ENCODE results near the gene MET.
"Not testable (repeated sequence)": the region's sequence is repeated elsewhere in the genome, so short reads cannot be mapped to it uniquely, and the experiment has no call there.

The MET gene

DNA sequence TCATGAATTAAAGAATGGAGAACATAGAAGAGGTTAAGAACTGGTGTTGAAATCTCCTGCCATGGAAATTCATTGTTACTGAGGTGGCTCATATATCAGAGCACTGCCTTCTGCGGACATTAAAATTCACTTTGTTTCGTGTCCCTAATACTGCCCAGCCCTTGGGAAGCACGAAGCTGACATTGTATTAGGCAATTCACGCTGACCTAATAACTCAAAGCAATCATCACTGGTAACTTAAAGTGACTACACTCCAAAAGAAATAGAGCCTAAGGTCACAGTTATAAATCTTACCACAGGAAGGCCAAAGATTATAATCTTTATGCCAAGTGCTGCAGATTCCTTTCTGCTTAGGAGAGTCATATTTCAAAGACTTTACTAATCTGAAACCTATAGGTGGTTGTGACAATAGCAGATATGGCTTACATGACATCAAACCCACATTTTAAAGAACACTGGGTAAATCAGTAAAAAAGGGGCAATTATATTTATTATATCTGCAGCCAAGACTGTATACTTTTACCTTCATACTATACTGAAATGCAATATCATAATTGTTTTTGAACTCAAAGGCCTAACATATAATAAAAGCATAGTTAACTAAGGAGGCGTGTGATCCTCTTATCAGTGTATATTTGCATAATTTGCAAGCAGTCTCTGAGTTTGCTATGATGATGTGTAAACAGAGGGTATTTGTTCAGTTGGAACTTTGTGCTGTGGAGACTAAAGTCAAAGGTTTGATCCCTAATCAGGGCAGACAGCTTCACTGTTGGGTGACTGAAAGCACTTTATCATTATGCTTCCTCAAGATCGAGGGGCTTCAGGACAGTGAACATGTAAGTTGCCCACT is 138.5 kb downstream of the MET start:
- no peak for DNase-seq (ENCODE audit: low spot score)

DNA sequence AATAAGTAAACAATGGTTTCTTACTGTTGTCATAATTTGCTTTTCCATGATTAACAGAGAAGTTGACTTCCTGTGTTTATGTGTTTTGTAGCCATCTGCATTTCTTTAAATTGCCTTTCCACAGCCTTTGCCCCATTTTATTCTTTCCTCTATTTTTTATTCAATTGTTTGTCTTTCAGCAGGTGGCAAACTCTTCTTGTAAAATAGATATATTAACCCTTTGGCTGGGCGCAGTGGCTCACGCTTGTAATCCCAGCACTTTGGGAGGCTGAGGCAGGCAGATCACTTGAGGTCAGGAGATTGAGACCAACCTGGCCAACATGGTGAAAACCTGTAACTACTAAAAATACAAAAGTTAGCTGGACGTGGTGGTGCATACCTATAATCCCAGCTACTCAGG is 139.8 kb downstream of the MET start:
- no peak for DNase-seq (ENCODE audit: low spot score)

DNA sequence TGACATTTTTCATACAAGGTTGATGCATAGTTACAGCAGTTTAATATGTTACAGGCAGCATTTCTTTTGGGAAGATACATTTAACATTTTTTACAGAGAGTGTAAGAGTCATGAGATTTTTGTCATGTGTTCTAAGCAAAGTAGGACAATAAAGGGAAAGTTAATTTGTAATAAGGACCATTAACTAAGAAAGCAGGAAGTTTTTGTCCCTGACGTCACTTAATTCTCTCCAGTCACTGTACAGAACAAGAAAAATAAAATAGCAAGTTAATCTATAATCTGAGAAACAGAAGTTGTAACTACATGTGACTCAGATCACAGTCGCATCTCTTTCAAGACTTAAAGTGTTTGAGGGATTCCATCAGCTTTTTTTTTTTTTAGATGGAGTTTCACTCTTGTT is 140.9 kb downstream of the MET start:
- no peak for DNase-seq (ENCODE audit: low spot score)

DNA sequence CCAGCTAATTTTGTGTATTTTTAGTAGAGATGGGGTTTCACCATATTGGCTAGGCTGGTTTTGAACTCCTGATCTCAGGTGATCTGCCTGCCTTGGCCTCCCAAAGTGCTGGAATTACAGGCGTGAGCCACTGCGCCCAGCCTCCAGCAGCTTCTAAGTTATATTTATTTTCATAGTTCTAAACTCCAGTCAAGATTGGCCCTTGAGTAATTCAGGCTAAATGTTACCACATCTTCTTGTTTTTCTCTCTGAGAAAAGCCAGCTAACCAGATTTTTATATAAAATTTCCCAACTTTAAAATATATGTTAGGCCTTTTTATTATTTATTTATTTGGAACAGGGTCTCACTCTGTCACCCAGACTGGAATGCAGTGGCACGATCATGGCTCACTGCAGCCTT is 141.4 kb downstream of the MET start:
- DNase-seq (ENCODE audit: low spot score) = not testable (repeated sequence)

DNA sequence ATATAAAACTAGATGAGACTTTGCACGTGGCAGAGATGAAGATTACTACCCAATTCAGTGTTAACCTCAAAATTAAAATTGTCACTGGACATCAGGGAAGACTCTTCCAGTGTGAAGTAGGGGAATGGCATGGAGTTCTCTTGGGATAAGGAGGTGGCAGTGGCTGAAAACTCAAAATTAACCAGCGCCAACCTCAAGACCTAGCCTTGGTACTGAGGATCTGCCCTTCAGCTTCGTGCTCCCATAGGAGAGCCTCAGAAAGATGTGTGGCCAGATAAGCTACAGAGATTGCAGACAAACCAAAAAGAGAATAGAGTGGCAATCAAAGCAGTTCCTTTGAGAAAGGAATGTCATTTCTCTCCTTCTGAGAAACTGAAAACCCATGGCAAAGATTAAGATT is 143.0 kb downstream of the MET start:
- DNase-seq (ENCODE audit: low spot score) = no peak

DNA sequence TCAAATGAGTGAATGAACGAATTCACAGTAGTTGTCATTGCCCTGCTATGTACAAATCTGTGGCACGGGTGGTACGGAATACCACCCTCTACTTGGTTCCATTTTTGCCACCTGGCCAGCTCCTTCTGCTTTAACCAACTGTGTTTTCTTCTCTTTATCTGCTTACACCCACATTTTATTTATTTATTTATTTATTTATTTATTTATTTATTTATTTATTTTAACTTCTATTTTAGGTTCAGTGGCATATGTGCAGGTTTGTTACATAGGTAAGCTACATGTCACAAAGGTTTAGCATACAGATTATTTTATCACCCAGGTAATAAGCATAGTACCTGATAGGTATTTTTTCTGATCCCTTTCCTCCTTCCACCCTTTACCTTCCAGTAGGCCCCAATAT is 148.2 kb downstream of the MET start:
- DNase-seq (ENCODE audit: low spot score) = no peak

DNA sequence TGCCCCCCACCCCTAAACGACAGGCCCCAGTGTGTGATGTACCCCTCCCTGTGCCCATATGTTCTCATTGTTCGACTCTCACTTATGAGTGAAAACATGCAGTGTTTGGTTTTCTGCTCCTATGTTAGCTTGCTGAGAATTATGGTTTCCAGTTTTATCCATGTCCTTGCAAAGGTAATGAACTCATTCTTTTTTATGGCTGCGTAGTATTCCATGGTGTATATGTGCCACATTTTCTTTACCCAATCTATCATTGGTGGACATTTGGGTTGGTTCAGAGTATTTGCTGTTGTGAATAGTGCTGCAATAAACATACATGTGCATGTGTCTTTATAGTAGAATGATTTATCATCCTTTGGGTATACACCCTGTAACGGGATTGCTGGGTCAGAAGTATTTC is 149.7 kb downstream of the MET start:
- DNase-seq (ENCODE audit: low spot score) = not testable (repeated sequence)

DNA sequence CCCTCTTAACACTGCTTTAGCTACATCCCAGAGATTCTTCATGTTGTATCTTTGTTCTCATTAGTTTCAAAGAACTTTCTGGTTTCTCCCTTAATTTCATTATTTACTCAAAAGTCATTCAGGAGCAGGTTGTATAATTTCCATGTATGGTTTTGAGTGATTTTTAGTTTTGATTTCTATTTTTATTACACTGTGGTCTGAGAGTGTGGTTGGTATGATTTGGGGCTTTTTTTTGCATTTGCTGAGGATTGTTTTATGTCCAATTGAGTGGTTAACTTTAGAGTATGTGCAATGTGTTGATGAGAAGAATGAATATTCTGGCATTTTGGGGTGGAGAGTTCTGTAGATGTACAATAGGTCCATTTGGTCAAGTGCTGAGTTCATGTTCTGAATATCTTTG is 152.5 kb downstream of the MET start:
- DNase-seq (ENCODE audit: low spot score) = no peak

DNA sequence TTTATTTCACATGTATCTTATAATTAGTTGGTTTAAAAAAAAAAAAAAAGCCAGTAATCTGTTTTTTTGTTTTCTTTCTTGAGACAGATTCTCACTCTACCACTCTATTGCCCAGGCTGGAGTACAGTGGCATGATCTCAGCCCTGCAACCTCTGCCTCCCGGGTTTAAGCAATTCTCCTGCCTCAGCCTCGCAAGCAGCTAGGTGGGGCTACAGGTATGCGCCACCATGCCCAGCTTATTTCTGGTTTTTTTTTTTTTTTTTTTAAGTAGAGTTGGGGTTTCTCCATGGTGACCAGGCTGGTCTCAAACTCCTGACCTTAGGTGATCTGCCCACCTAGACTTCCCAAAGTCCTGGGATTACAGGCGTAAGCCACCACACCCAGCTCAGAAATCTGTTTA is 156.3 kb downstream of the MET start:
- no peak for DNase-seq (ENCODE audit: low spot score)

DNA sequence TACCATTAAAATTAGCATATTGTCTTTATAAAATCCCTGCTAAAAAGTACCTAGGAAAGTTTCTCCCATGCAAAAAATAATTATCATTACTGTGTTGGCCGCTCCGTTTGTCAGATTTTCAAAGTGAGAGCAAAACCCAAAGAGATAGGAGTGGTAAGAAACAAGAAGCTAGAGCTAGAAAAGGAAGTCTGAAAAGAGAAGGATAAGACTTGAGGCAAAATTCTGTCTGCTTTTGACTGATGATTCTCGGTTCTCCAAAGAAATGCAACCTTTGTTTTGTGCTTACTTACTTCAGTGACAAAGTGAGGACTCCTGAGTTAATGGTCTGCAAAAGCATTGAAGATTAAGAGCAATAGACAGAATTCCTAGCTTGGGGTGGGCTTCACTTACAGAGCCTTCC is 157.0 kb downstream of the MET start:
- no peak for DNase-seq (ENCODE audit: low spot score)

DNA sequence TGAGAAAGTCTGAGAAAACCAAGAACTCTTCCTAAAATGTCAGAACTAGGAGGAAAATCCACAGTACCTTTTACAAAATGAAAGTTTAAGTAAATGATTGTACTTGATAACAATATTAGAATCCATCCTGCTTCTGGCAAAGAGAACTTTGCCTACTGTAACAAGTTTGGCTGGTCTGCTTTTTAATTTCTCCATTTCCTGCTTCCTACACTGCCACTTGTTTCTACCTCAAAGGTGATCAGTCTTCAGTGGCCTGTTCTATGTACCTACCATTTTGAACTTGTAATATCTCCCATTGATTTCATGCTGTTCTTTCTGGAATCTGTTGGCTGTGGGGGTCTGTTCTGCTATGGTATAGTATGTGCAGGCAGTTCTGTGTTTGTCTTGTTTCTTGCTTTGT is 157.5 kb downstream of the MET start:
- DNase-seq (ENCODE audit: low spot score) = no peak

DNA sequence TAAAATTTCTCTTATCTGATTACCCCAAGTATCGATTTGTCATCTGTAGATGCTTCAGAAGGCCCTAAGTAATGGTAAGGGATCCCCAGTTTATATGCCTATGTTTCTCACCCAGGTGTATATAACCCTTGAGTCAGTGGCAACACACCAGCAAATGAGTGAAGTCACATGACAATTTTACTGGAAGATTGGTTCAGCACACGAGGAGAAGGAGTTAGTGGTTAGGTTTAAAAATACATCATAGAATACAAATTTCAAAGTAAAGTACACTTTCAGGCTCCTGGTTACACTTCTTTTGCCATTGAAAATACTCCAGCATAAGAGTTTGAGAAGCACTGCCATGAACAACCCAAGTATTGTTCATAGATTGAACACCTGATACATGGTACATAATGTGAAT is 160.7 kb downstream of the MET start:
- DNase-seq (ENCODE audit: low spot score) = no peak

DNA sequence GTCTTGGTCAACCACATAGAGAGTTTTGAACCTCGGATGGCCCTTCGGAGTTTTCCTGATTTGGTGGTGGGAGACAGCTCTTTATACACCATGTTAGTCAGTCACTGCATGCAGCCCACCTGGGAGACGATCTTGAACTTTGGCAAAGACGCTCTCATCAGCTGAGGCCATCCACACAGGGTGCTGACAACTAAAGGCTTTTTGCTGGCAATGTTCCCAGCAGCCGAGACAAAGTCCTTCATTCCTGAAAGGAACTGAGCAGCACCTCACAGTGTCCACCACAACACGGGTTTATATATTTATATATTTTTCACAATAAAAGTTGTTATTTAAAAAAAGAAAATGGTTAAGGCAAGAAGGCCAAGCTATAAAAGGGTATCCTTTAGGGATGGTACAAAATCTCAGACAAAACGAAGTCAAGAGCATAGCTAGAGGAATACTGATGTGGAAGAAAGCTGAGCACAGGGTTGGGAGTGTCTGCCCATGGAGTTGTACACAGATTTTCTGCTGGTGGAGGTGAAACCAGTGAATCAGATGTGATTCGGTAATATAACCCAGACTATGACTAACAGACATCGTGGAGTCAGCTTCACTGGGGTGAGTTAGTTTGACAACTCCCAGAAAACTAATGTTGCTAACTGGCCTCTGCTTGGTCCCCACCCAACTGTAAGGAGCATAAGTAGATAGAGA is 163.0 kb downstream of the MET start:
- DNase-seq (ENCODE audit: low spot score) = no peak

DNA sequence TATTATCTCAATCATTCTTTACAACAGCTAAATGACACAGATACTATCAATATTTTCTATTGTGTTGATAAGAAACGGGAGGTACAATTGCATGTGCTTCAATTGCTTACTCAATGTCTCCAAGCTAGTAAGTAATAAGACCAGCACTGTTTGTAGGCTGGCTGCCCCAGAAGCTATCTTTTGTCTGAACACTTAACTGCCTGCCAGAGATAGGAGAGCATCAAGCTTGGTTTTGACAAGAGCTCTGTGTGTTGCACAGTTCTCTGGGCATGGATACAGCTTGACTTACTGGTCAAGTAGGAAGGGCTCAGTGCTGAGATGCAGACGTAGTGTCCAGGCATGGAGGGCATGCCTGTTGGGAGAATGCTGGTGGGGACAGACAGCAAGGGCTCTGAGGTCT is 164.1 kb downstream of the MET start:
- no peak for DNase-seq (ENCODE audit: low spot score)

DNA sequence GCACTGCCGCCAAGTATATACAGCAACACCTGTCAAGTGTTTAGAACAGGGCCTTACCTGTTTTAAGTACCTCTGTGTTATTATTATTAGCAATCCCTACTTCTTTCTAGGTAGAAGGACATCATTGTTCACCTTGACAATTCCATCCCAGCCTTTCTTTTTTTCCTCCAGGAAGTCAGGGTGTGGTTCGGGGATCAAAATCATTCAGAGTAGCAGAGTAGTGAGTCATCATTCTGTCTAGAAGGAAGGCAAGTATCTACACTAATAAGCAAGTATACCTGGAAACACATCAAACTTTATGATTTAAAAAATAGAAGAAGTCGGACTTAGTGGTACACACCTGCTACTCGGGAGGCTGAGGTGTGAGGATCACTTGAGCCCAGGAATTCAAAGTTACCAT is 164.9 kb downstream of the MET start:
- no peak for DNase-seq (ENCODE audit: low spot score)

DNA sequence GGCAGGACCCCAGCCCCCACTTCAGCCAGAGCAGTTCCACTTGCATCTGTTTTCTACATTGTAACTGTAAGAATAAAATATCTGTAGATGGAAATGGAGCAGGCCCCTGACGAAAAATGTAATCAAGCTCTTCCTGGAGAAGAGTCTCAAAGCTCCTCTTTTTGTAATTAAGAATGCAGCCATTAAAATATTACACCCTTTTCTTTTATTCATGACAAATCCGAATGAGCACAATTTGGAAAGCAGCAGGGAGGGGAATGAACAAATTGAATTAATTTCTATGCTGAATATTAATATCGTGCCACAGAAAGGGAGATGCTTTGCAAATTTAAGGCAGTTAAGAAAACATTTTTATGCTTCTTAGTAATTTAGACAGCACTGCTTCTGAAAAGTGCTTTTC is 165.6 kb downstream of the MET start:
- no peak for DNase-seq (ENCODE audit: low spot score)

DNA sequence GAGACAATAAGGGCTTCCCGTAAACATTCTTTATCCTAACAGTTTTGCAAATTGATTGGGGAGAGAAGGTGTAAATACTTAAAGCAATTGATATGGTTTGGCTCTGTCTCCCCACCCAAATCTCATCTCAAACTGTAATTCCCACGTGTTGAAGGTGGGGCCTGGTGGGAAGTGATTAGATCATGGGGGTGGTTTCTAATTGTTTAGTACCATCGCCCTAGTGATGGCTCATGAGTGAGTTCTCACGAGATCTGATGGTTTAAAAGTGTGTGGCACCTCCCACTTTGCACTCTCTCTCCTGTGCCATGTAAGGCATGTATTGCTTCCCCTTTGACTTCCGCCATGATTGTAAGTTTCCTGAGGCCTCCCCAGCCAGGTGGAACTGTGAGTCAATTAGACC is 168.3 kb downstream of the MET start:
- DNase-seq (ENCODE audit: low spot score) = no peak

DNA sequence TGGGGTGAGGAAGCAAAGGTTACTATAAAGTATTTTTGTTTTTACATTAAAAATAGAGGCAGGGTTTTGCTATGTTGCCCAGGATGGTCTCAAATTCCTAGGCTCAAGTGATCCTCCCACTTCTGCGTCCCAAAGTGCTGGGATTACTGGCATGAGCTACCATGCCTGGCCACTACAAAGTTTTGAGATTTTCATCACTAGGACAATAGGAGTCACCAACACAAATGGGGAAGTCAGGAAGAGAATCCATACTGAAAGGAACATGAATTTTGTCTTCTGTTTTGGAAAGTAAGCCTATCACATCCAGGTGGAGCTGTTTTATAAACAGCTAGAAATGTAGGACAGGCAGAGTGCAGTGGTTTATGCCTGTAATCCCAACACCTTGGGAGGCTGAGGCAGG is 170.4 kb downstream of the MET start:
- no peak for DNase-seq (ENCODE audit: low spot score)

DNA sequence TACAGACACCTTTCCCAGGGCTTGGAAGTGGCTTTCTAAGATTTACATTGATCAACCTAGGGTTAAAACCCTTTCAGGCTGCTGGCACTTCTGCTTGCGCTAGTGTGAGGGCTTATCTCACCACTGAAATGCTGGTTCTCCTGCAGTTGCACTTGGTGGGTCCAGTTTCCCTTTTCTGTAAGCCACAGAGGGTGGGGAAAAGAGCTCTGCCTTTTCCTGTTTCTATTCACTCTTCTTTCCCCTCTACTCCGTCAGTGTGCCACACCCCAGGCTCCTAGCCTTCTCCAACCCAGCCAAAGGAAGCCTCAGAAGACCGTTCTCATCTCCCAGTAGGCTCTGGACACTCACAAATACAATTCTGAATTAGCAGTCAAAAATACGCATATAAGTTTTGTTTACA is 171.4 kb downstream of the MET start:
- no peak for DNase-seq (ENCODE audit: low spot score)

Data from putamen (tissue), 1 donor.